ENCODE data around the gene CX3CL1. TPM values are rescaled to one million over a fixed set of nuclear protein-coding genes. Genes with fewer than 3 reads are reported as not detected.
"Not testable (repeated sequence)": the region's sequence is repeated elsewhere in the genome, so short reads cannot be mapped to it uniquely, and the experiment has no call there.

The CX3CL1 gene
- total RNA-seq, 4 donors from 2014 or later = 5.8 to 31.9 (median 18.3) TPM

DNA sequence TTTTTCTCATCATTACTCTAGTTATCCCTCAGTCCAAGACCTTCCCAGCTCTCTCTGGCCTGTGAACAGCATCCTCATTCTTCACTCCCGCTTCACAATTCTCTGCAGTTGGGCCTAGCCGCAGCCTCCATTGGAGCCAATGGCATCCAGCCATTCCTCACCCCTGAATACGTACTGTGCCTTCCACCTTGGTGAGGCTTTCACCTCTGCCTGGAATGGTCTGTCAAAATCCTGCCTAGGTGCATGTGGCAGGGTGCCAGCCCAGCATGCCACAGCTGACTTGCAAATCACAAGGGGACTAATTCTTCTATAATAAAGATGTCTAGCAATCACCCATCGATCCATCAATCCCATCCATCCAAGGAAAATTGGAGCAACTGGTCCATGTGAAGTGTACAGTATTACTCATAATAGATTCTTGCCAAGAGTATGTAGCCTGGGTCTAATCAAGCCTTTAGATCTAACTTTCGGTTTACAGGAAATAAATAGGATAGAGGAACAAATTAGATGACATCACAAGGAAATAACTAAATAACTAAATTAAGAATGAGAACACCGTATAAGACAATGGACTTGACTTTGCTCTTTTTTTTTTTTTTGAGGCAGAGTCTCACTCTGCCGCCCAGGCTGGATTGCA lies 5.1 kb upstream of the CX3CL1 start:
- no peak for TF ChIP-seq POLR2A (IDR thresholded peaks at IDR 0.05)
- TF ChIP-seq, protein P1, sequence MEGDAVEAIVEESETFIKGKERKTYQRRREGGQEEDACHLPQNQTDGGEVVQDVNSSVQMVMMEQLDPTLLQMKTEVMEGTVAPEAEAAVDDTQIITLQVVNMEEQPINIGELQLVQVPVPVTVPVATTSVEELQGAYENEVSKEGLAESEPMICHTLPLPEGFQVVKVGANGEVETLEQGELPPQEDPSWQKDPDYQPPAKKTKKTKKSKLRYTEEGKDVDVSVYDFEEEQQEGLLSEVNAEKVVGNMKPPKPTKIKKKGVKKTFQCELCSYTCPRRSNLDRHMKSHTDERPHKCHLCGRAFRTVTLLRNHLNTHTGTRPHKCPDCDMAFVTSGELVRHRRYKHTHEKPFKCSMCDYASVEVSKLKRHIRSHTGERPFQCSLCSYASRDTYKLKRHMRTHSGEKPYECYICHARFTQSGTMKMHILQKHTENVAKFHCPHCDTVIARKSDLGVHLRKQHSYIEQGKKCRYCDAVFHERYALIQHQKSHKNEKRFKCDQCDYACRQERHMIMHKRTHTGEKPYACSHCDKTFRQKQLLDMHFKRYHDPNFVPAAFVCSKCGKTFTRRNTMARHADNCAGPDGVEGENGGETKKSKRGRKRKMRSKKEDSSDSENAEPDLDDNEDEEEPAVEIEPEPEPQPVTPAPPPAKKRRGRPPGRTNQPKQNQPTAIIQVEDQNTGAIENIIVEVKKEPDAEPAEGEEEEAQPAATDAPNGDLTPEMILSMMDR (IDR thresholded peaks at IDR 0.05) = no peak
- WGBS, 2 donors = 31 to 40% methylated on average over 7 of the region's 7 CpGs
- no peak overlapping the region for H3K4me3 ChIP-seq (ENCODE audit: low read depth, poor library complexity, severe bottlenecking)
- DNase-seq (ENCODE audit: low spot score in 2 of 2) = no peak
- intact Hi-C loops (cut with DNase I; ENCODE audit: low total_unique reads) = no loop called here

DNA sequence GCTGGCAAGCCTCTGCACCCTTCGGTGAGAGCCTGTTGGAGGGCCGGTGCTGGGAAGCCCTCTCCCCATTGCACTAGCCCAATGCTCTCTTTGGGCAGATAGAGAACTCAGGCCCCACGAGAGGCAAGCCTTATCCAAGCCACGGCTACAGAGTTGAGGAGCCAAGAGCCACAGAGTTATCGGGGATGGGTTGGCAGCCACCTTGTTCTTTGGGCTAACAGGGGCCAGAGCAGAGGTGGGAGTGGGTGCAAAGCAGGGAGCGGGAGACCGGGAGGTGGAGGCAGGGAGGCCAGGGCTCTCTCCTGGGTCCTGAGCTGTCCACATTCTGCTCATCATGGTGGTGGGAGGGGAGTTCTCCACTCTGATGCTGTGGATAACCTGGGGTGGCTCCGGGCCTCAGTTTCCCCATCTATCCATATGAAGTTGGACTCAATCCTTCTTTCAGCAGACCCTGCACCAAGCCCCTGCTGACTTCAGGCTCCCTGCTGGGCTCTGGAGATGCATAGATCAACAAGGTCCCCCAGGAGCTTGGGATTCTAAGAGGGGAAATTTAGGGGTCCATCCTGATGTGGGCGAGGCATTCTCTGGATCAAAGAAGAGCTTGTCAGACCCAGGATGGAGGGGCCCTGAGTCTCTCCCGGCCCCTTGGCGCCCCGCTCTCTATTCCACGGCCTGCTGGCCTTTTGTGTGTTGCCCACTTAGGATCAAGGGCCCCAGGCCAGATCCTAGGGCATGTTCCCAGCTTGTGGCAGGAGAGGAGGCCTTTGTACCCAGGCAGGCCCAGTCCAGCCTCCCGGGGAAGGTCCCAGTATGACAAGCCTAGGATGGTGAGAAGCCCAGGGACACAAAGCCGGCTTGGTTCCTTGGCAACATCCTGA lies 557 bp upstream of the CX3CL1 start:
- TF ChIP-seq, protein P1 (IDR thresholded peaks at IDR 0.05) = no peak
- TF ChIP-seq POLR2A (IDR thresholded peaks at IDR 0.05) = no peak
- H3K4me3 ChIP-seq (ENCODE audit: low read depth, poor library complexity, severe bottlenecking) = no peak overlapping the region
- no peak for DNase-seq (ENCODE audit: low spot score in 2 of 2)
- 72 to 79% methylated on average over 13 to 14 of the region's 15 CpGs for WGBS, 2 donors
- intact Hi-C loops (cut with DNase I; ENCODE audit: low total_unique reads) = no loop called here

DNA sequence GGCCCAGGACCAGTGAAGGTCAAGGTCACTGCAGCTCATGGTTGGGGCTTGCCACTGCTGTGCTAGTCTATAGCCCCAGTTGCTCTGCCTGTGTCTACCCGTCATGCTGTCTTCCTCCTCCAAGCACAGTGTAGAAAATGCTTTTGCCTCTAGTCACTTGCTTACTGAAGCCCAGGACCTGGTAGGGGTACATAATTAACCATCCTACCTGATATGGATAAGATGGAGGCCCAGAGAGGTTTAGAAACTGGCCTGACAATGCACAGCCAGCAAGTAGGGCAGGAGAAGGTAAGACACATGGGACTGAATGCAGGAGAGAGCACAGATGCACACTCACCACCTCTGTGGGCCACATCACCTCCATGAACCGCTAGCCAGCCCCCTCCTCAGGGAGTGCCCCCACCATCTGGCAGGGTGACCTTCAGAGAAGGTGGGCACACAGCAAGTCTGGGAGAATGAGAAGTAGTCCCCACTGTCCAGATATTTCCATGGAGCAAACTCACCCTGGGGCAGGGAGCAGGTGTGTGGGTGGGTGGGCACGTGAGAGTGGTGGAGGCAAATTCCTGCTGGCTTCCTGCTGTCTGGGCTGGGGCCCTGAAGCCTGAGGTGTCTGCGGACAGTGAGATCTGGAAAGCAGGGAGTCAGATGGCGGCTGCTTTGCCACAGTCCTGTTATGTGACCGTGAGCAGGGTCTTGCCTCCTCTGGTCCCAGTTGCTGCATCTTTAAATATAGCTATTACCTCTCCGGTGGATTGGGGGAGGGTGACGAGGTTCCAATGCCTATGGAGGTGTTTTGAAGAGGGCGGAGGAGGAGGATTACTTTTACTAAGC lies 1.0 kb downstream of the CX3CL1 start:
- intact Hi-C loops (cut with DNase I; ENCODE audit: low total_unique reads) = loop anchor here (1.0 kb wide), 1 partner anchor 47 kb away; no protein-coding TSS in a partner anchor
- TF ChIP-seq, protein P1 (IDR thresholded peaks at IDR 0.05) = no peak
- TF ChIP-seq POLR2A (IDR thresholded peaks at IDR 0.05) = no peak
- no peak for DNase-seq (ENCODE audit: low spot score in 2 of 2)
- 45 to 50% methylated on average over 8 to 9 of the region's 9 CpGs for WGBS, 2 donors
- H3K4me3 ChIP-seq (ENCODE audit: low read depth, poor library complexity, severe bottlenecking) = peak overlapping the region; percentile 10

DNA sequence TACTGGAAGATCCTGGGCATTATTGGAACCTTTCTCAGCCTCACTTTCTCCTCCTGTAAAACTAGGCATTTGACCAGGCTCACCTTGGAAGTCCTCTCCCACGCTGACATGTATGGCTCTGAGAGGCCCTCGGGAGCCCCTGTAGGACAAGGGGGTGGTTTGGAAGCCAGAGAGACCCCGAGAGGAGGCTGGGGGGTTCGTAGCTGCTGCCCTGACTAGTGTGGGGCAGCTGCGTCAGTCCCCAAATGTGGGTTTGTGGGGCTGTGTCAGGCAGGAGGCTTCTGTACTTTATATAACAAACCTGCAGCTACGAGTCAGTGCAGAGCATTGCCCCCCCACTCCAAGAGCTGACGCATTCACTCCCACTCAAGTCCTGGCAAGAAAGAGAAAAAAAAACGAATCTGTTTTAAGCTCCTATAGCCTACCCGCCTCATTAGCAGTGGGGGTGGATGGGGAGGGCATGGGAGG lies 1.8 kb downstream of the CX3CL1 start:
- TF ChIP-seq, protein P1 (IDR thresholded peaks at IDR 0.05) = no peak
- TF ChIP-seq POLR2A (IDR thresholded peaks at IDR 0.05) = no peak
- intact Hi-C loops (cut with DNase I; ENCODE audit: low total_unique reads) = no loop called here
- no peak for DNase-seq (ENCODE audit: low spot score in 2 of 2)
- H3K4me3 ChIP-seq (ENCODE audit: low read depth, poor library complexity, severe bottlenecking) = no peak overlapping the region
- 41 to 46% methylated on average over 8 to 9 of the region's 9 CpGs for WGBS, 2 donors

DNA sequence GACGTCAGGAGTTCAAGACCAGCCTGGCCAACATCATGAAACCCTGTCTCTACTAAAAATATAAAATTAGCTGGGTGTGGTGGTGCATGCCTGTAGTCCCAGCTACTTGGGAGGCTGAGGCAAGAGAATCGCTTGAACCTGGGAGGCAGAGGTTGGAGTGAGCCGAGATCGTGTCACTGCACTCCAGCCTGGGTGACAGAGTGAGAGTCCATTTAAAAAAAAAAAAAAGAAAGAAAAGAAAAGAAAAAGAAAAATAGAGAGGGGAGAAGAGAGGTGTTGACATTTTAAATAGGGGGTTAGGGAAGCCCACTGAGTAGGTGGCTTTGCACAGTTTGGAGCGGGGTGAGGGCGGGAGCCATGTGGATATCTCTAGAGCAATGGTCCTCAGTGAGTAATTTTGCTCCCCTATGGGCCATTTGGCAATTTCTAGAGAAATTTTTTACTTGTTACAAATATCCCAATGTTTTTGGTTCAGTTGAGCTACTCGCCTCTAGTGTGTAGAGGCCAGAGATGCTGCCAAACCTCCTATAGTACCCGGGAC lies 2.7 kb downstream of the CX3CL1 start:
- 81 to 83% methylated on average over 8 of the region's 8 CpGs for WGBS, 2 donors
- intact Hi-C loops (cut with DNase I; ENCODE audit: low total_unique reads); H3K4me3 ChIP-seq (ENCODE audit: low read depth, poor library complexity, severe bottlenecking); DNase-seq (ENCODE audit: low spot score in 2 of 2): not testable (repeated sequence)

Measured in lower leg skin (tissue), 4 donors.